ENCODE measurements around the gene ALOX5AP.

ALOX5AP gene

GRCh38 chr13:30796631-30797601 is 61.6 kb downstream of the ALOX5AP start:
- peak in 1 of 2 donors; percentile 11 for DNase-seq (ENCODE audit: low read depth in 2 of 2)

- no peak for DNase-seq (ENCODE audit: low read depth in 2 of 2)
These were observed 62.6 kb downstream of the ALOX5AP start for GRCh38 chr13:30797847-30798535.

GRCh38 chr13:30798776-30799355 is 63.5 kb downstream of the ALOX5AP start:
- no peak for DNase-seq (ENCODE audit: low read depth in 2 of 2)

GRCh38 chr13:30799356-30799824 is 64.0 kb downstream of the ALOX5AP start:
- DNase-seq (ENCODE audit: low read depth in 2 of 2), result no peak

GRCh38 chr13:30800107-30800506 is 64.8 kb downstream of the ALOX5AP start:
- no peak for DNase-seq (ENCODE audit: low read depth in 2 of 2)

- no peak for DNase-seq (ENCODE audit: low read depth in 2 of 2)
These were observed 67.2 kb downstream of the ALOX5AP start for GRCh38 chr13:30802501-30802900.

- DNase-seq (ENCODE audit: low read depth in 2 of 2), result peak; percentile 77 to 78
These were observed 67.7 kb downstream of the ALOX5AP start for GRCh38 chr13:30802953-30803478.

GRCh38 chr13:30803749-30804148 is 68.4 kb downstream of the ALOX5AP start:
- DNase-seq (ENCODE audit: low read depth in 2 of 2), result no peak

- no peak for DNase-seq (ENCODE audit: low read depth in 2 of 2)
These were observed 69.1 kb downstream of the ALOX5AP start for GRCh38 chr13:30804474-30804873.

- DNase-seq (ENCODE audit: low read depth in 2 of 2), result no peak
These were observed 69.8 kb downstream of the ALOX5AP start for GRCh38 chr13:30805132-30805537.

GRCh38 chr13:30805603-30806011 is 70.3 kb downstream of the ALOX5AP start:
- no peak for DNase-seq (ENCODE audit: low read depth in 2 of 2)

- no peak for DNase-seq (ENCODE audit: low read depth in 2 of 2)
These were observed 71.4 kb downstream of the ALOX5AP start for GRCh38 chr13:30806784-30807183.

GRCh38 chr13:30807392-30807791 is 72.0 kb downstream of the ALOX5AP start:
- DNase-seq (ENCODE audit: low read depth in 2 of 2), result no peak

GRCh38 chr13:30808600-30808999 is 73.3 kb downstream of the ALOX5AP start:
- no peak for DNase-seq (ENCODE audit: low read depth in 2 of 2)

- no peak for DNase-seq (ENCODE audit: low read depth in 2 of 2)
These were observed 74.4 kb downstream of the ALOX5AP start for GRCh38 chr13:30809787-30810186.

GRCh38 chr13:30810261-30810701 is 74.9 kb downstream of the ALOX5AP start:
- DNase-seq (ENCODE audit: low read depth in 2 of 2), result no peak

- no peak for DNase-seq (ENCODE audit: low read depth in 2 of 2)
These were observed 75.5 kb downstream of the ALOX5AP start for GRCh38 chr13:30810801-30811200.
